ENCODE results near the gene MYL11. TPM values are rescaled to one million over a fixed set of nuclear protein-coding genes. Genes with fewer than 3 reads are reported as not detected.

The MYL11 gene
- polyA plus RNA-seq, 3 donors: 0.70 to 5.1 (median 1.9) TPM

- no peak for DNase-seq
These were observed 42.3 kb downstream of the MYL11 start for GRCh38 chr16:30416624-30417528.

DNA sequence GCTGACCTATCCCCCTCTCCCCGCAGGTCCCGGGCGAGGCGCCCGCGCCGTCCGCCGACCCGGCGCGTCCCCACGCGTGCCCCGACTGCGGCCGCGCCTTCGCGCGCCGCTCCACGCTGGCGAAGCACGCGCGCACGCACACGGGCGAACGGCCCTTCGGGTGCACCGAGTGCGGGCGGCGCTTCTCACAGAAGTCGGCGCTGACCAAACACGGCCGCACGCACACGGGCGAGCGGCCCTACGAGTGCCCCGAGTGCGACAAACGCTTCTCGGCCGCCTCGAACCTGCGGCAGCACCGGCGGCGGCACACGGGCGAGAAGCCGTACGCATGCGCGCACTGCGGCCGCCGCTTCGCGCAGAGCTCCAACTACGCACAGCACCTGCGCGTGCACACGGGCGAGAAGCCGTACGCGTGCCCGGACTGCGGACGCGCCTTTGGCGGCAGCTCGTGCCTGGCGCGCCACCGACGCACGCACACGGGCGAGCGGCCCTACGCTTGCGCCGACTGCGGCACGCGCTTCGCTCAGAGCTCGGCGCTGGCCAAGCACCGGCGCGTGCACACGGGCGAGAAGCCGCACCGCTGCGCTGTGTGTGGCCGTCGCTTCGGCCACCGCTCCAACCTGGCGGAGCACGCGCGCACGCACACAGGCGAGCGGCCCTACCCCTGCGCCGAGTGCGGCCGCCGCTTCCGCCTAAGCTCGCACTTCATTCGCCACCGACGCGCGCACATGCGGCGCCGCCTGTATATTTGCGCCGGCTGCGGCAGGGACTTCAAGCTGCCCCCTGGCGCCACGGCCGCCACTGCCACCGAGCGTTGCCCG lies 43.1 kb downstream of the MYL11 start:
- peak; percentile 91 for DNase-seq

DNA sequence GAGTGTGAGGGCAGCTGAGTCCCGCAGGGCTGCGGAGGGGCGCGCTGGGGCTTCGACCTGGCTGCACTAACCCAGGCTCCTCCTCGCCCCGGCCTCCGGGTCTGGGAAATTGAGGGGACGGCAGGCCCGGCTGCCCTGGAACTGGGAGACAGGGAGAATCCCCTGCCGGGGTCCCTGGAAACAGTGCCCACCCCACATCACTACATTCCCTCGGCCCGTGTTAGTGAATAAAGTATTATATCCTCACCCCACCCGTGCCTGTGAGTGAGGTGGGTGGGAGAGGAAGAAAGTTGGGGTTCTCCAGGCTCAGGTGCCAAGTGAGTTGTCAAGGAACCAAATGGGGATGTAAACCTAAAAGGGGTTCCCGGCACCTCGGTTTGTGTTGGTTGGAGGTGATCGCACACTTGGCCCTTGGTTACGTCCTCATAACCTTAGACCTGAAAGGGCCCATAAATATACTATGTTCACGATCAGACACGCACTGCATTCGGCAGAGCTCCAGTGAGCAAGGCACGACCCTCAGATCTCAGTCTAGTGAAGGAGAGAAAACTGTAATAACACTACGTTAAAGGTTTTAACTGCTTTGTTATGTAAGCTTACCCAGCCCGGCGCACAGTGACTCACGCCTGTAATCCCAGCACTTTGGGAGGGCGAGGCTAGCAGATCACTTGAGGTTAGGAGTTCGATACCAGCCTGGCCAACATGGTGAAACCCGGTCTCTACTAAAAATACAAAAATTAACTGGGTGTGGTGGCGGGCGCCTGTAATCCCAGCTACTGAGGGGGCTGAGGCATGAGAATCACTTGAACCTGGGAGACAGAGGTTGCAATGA lies 44.0 kb downstream of the MYL11 start:
- DNase-seq: no peak

DNA sequence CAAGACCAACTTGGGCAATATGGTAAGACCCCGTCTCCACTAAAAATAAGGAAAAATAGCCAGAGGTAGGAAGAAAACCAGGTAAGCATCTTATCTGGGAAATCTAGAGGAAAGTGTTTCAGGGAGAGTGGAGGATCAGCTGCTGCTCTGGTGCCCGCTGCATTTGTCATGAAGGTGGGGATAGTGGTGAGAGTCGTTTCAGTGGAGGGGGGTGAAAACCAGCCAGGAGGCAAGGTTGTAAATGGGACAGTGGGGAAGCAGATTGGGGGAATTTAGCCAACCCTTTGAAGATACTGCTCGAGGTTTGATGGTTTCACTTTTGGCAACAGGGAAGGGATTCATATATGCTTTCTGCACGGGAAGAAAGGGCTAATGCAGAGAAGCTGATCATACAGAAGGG lies 46.4 kb downstream of the MYL11 start:
- no peak for DNase-seq

Other genes with a start within 250 kb of the MYL11 start
- gene CORO1A, start 191.2 kb upstream of the MYL11 start, polyA plus RNA-seq (ENCODE audit: insufficient read length in 3 of 3): 10 to 100 TPM in 1 of 3 donors, 1 to 10 TPM in 2; 9.2 to 15.1 (median 9.8) TPM
- gene BOLA2B, start 181.1 kb upstream of the MYL11 start, polyA plus RNA-seq (ENCODE audit: insufficient read length in 3 of 3): 10 to 100 TPM; 32.5 to 43.1 (median 37.9) TPM
- 10 to 100 TPM; 24.9 to 39.9 (median 35.5) TPM for gene SLX1A, start 180.9 kb upstream of the MYL11 start, polyA plus RNA-seq (ENCODE audit: insufficient read length in 3 of 3)
- 10 to 100 TPM; 10.6 to 25.3 (median 16.6) TPM for gene SULT1A3, start 175.5 kb upstream of the MYL11 start, polyA plus RNA-seq (ENCODE audit: insufficient read length in 3 of 3)
- 10 to 100 TPM in 2 of 3 donors, 1 to 10 TPM in 1; 3.4 to 37.4 (median 29.1) TPM for gene NPIPB13, start 126.3 kb upstream of the MYL11 start, polyA plus RNA-seq (ENCODE audit: insufficient read length in 3 of 3)
- 10 to 100 TPM; 54.6 to 62.3 (median 62.3) TPM for gene CD2BP2, start 19.5 kb upstream of the MYL11 start, polyA plus RNA-seq (ENCODE audit: insufficient read length in 3 of 3)
- 10 to 100 TPM; 37.9 to 46.2 (median 39.1) TPM for gene TBC1D10B, start 4.3 kb upstream of the MYL11 start, polyA plus RNA-seq (ENCODE audit: insufficient read length in 3 of 3)
- 1 to 10 TPM; 2.6 to 2.8 (median 2.6) TPM for gene SEPTIN1, start 7.8 kb downstream of the MYL11 start, polyA plus RNA-seq (ENCODE audit: insufficient read length in 3 of 3)
- 10 to 100 TPM; 15.0 to 16.5 (median 15.9) TPM for gene ZNF48, start 20.6 kb downstream of the MYL11 start, polyA plus RNA-seq (ENCODE audit: insufficient read length in 3 of 3)
- gene ZNF771, start 32.8 kb downstream of the MYL11 start, polyA plus RNA-seq (ENCODE audit: insufficient read length in 3 of 3): 10 to 100 TPM in 1 of 3 donors, 1 to 10 TPM in 2; 7.7 to 11.1 (median 9.9) TPM
- 10 to 100 TPM; 50.1 to 56.8 (median 54.9) TPM for gene DCTPP1, start 55.2 kb downstream of the MYL11 start, polyA plus RNA-seq (ENCODE audit: insufficient read length in 3 of 3)
- gene SEPHS2, start 71.1 kb downstream of the MYL11 start, polyA plus RNA-seq (ENCODE audit: insufficient read length in 3 of 3): 10 to 100 TPM; 95.6 to 96.4 (median 96.0) TPM
- gene ITGAL, start 97.9 kb downstream of the MYL11 start, polyA plus RNA-seq (ENCODE audit: insufficient read length in 3 of 3): 1 to 10 TPM; 1.9 to 2.1 (median 2.0) TPM
- 10 to 100 TPM; 58.5 to 70.4 (median 68.1) TPM for gene ZNF768, start 151.8 kb downstream of the MYL11 start, polyA plus RNA-seq (ENCODE audit: insufficient read length in 3 of 3)
- gene ZNF747, start 160.1 kb downstream of the MYL11 start, polyA plus RNA-seq (ENCODE audit: insufficient read length in 3 of 3): 10 to 100 TPM; 10.1 to 11.3 (median 11.0) TPM
- gene ZNF764, start 183.6 kb downstream of the MYL11 start, polyA plus RNA-seq (ENCODE audit: insufficient read length in 3 of 3): 10 to 100 TPM; 13.3 to 18.8 (median 14.4) TPM
- 10 to 100 TPM; 14.2 to 19.7 (median 17.7) TPM for gene ZNF688, start 196.9 kb downstream of the MYL11 start, polyA plus RNA-seq (ENCODE audit: insufficient read length in 3 of 3)
- 10 to 100 TPM; 21.3 to 36.9 (median 32.1) TPM for gene ZNF785, start 210.9 kb downstream of the MYL11 start, polyA plus RNA-seq (ENCODE audit: insufficient read length in 3 of 3)
- 10 to 100 TPM; 14.8 to 16.2 (median 15.7) TPM for gene ZNF689, start 235.6 kb downstream of the MYL11 start, polyA plus RNA-seq (ENCODE audit: insufficient read length in 3 of 3)